Testis (tissue), 2 donors: ENCODE data around the gene CLDN11.

Experiments used
- CTCF ChIP-seq, 3 experiments: fragments of 450-650 bp in 2 of 3; fragments of 200-600 bp in 1 of 3; sonication (generic) in 1 of 3; IDR thresholded peaks; one replicate each; pipeline ENCODE4 v1.5.1; 2016 to 2019; ENCODE audit warnings: antibody characterized with exemption in 3 of 3, mild to moderate bottlenecking in 2 of 3, moderate library complexity in 1 of 3
- POLR2A ChIP-seq: fragments of 450-650 bp; IDR thresholded peaks from one replicate; pipeline ENCODE4 v1.6.1; 2017; ENCODE audit warnings: antibody characterized with exemption, mild to moderate bottlenecking, moderate library complexity

- TF ChIP-seq POLR2A (no peak), CTCF (IDR thresholded peaks at IDR 0.05) (no peak)
These were observed 32.2 kb upstream of the CLDN11 start for GRCh38 chr3:170386468-170386867.
